GM12874 (cell line): ENCODE results near the gene ITPK1.

ENCODE experiments used
- CTCF ChIP-seq: IDR thresholded peaks from 2 replicates; pipeline ENCODE4 v1.5.1; 2011; ENCODE audit warnings: low read depth, mild to moderate bottlenecking, control low read depth, low read length, moderate library complexity; ENCODE audit not compliant: insufficient read depth

Gene ITPK1

GRCh38 chr14:92917041-92917940, 198.4 kb downstream of the ITPK1 start:
- no peak for TF ChIP-seq CTCF

GRCh38 chr14:92916201-92916600, 199.5 kb downstream of the ITPK1 start:
- TF ChIP-seq CTCF: no peak

GRCh38 chr14:92914087-92914656, 201.6 kb downstream of the ITPK1 start:
- TF ChIP-seq CTCF: no peak

- TF ChIP-seq CTCF: no peak
Observed at GRCh38 chr14:92907316-92907911, 208.3 kb downstream of the ITPK1 start.

- no peak for TF ChIP-seq CTCF
Observed at GRCh38 chr14:92906823-92907222, 208.9 kb downstream of the ITPK1 start.

GRCh38 chr14:92906420-92906819, 209.3 kb downstream of the ITPK1 start:
- TF ChIP-seq CTCF: no peak

GRCh38 chr14:92905667-92906066, 210.1 kb downstream of the ITPK1 start:
- no peak for TF ChIP-seq CTCF
